ENCODE results near the gene TRHDE.

- TF ChIP-seq REST (tag by site-specific recombination; IDR thresholded peaks at IDR 0.05) (no peak), CTCF (tag by site-specific recombination; IDR thresholded peaks at IDR 0.05) (no peak), ZNF785 (tag by site-specific recombination; IDR thresholded peaks at IDR 0.05) (no peak), ZNF830 (tag by site-specific recombination; IDR thresholded peaks at IDR 0.05; ENCODE audit: low read depth) (no peak), MZF1 (tag by site-specific recombination; IDR thresholded peaks at IDR 0.05; ENCODE audit: borderline replicate concordance) (no peak), ZNF366 (tag by site-specific recombination; conservative IDR thresholded peaks at IDR 0.05) (no peak), ZNF146 (tag by site-specific recombination; IDR thresholded peaks at IDR 0.05) (no peak), ZNF24 (tag by site-specific recombination; IDR thresholded peaks at IDR 0.05) (no peak), ZNF768 (tag by site-specific recombination; IDR thresholded peaks at IDR 0.05) (no peak), ZNF311 (tag by site-specific recombination; IDR thresholded peaks at IDR 0.05; ENCODE audit: borderline replicate concordance) (no peak)
- TF ChIP-seq, protein P1, sequence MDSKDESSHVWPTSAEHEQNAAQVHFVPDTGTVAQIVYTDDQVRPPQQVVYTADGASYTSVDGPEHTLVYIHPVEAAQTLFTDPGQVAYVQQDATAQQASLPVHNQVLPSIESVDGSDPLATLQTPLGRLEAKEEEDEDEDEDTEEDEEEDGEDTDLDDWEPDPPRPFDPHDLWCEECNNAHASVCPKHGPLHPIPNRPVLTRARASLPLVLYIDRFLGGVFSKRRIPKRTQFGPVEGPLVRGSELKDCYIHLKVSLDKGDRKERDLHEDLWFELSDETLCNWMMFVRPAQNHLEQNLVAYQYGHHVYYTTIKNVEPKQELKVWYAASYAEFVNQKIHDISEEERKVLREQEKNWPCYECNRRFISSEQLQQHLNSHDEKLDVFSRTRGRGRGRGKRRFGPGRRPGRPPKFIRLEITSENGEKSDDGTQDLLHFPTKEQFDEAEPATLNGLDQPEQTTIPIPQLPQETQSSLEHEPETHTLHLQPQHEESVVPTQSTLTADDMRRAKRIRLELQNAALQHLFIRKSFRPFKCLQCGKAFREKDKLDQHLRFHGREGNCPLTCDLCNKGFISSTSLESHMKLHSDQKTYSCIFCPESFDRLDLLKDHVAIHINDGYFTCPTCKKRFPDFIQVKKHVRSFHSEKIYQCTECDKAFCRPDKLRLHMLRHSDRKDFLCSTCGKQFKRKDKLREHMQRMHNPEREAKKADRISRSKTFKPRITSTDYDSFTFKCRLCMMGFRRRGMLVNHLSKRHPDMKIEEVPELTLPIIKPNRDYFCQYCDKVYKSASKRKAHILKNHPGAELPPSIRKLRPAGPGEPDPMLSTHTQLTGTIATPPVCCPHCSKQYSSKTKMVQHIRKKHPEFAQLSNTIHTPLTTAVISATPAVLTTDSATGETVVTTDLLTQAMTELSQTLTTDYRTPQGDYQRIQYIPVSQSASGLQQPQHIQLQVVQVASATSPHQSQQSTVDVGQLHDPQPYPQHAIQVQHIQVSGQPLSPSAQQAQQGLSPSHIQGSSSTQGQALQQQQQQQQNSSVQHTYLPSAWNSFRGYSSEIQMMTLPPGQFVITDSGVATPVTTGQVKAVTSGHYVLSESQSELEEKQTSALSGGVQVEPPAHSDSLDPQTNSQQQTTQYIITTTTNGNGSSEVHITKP (tag by site-specific recombination; IDR thresholded peaks at IDR 0.05), result no peak
- TF ChIP-seq, protein P2, sequence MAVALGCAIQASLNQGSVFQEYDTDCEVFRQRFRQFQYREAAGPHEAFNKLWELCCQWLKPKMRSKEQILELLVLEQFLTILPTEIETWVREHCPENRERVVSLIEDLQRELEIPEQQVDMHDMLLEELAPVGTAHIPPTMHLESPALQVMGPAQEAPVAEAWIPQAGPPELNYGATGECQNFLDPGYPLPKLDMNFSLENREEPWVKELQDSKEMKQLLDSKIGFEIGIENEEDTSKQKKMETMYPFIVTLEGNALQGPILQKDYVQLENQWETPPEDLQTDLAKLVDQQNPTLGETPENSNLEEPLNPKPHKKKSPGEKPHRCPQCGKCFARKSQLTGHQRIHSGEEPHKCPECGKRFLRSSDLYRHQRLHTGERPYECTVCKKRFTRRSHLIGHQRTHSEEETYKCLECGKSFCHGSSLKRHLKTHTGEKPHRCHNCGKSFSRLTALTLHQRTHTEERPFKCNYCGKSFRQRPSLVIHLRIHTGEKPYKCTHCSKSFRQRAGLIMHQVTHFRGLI (tag by site-specific recombination; IDR thresholded peaks at IDR 0.05), result no peak
Measured at GRCh38 chr12:72285861-72286260, 13.7 kb downstream of the TRHDE start.
